Common myeloid progenitor, CD34-positive (primary cell): ENCODE data around the gene CCL22.
A peak's percentile ranks its signal among the peaks of the same experiment; 100 is the strongest.
"Not testable (repeated sequence)": the region's sequence is repeated elsewhere in the genome, so short reads cannot be mapped to it uniquely, and the experiment has no call there.

Source experiments
- CTCF ChIA-PET: fragments of 350-600 bp; sonication (Branson Sonifier 250); formaldehyde crosslinking; loops from one replicate; lab custom pipeline; 2021; ENCODE audit warnings: antibody characterized with exemption; lab: Charles Lee
- POLR2A ChIA-PET: fragments of 350-600 bp; sonication (Branson Sonifier 250); formaldehyde crosslinking; loops from one replicate; lab custom pipeline; 2021; ENCODE audit warnings: antibody characterized with exemption; lab: Charles Lee
- DNase-seq, 3 donors: peaks; one replicate each; pipeline versions ENCODE4 v3.0.0 to v3.0.0-alpha.2; 2013
- H3K27ac ChIP-seq, 2 experiments: 1 replicate in 1 of 2; 2 replicates in 1 of 2; pipeline ENCODE4 v1.7.0; 2013; ENCODE audit warnings: inconsistent platforms in 2 of 2, low read length in 2 of 2, mild to moderate bottlenecking in 2 of 2, low read depth in 1 of 2, moderate library complexity in 1 of 2; ENCODE audit not compliant: severe bottlenecking in 2 of 2, insufficient read depth in 1 of 2, poor library complexity in 1 of 2
- H3K27me3 ChIP-seq, 5 experiments: replicated peaks in 2 of 5; 1 replicate in 3 of 5; 2 replicates in 2 of 5; pipeline versions ENCODE4 v1.6.1 to v1.7.0; 2013; ENCODE audit warnings: low read length in 4 of 5, mild to moderate bottlenecking in 2 of 5, moderate library complexity in 2 of 5, inconsistent platforms in 1 of 5; ENCODE audit not compliant: insufficient read depth in 5 of 5, control insufficient read depth in 4 of 5
- H3K36me3 ChIP-seq, 4 experiments: 1 replicate in 2 of 4; 2 replicates in 2 of 4; pipeline versions ENCODE4 v1.6.1 to v1.7.0; 2013; ENCODE audit warnings: low read length in 3 of 4, control low read depth in 1 of 4, mild to moderate bottlenecking in 1 of 4; ENCODE audit not compliant: control insufficient read depth in 4 of 4, insufficient read depth in 4 of 4
- H3K4me1 ChIP-seq, 4 experiments: 1 replicate in 3 of 4; 2 replicates in 1 of 4; pipeline versions ENCODE4 v1.6.1 to v1.7.1; 2013; ENCODE audit warnings: low read length in 3 of 4, mild to moderate bottlenecking in 3 of 4, control low read depth in 1 of 4, inconsistent platforms in 1 of 4, moderate library complexity in 1 of 4; ENCODE audit not compliant: control insufficient read depth in 4 of 4, insufficient read depth in 4 of 4; ENCODE audit errors: control extremely low read depth in 1 of 4
- H3K4me3 ChIP-seq, 7 experiments: 1 replicate in 4 of 7; 2 replicates in 3 of 7; pipeline versions ENCODE4 v1.5.1 to v1.7.0; 2013; ENCODE audit warnings: mild to moderate bottlenecking in 7 of 7, low read length in 6 of 7, moderate library complexity in 6 of 7, inconsistent platforms in 2 of 7, low read depth in 2 of 7, control low read depth in 1 of 7; ENCODE audit not compliant: insufficient read depth in 4 of 7, control insufficient read depth in 1 of 7; ENCODE audit errors: extremely low read depth in 1 of 7
- H3K9me3 ChIP-seq, 5 experiments: 1 replicate in 4 of 5; 2 replicates in 1 of 5; pipeline versions ENCODE4 v1.6.1 to v1.7.1; 2013; ENCODE audit warnings: low read length in 4 of 5, mild to moderate bottlenecking in 2 of 5, inconsistent platforms in 1 of 5, low read depth in 1 of 5, moderate library complexity in 1 of 5; ENCODE audit not compliant: control insufficient read depth in 4 of 5, insufficient read depth in 2 of 5; ENCODE audit errors: control extremely low read depth in 1 of 5
- WGBS: methylation state at CpG from one replicate; pipeline ENCODE4 v1.1.5; 2013; ENCODE audit not compliant: insufficient coverage; 5-methylcytosine and 5-hydroxymethylcytosine counted together

The CCL22 gene

DNA sequence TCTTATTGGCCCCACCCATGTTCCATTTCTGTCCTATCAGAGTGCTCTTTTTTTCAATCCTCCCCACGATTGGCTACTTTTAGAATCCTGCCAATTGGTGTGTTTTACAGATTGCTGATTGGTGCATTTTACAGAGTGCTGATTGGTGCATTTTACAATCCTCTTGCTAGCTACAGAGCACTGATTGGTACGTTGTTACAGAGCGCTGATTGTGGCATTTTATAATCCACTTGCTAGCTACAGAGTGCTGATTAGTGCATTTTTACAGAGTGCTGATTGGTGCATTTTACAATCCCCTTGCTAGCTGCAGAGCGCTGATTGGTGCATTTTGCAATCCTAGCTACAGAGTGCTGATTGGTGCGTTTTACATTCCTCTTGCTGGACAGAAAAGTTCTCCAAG is 36.4 kb downstream of the CCL22 start:
- Histone ChIP-seq H3K4me3 (no peak overlapping the region), H3K4me1 (no peaks in the 10 kb centered on the region), H3K9me3 (peaks cover 0 to 2% (median 0%) of the 10 kb centered on the region in 5 experiments), H3K27ac (no peak overlapping the region), H3K36me3 (no peaks in the 10 kb centered on the region), H3K27me3 (no peaks in the 10 kb centered on the region)
- ChIA-PET CTCF (interaction anchor here (1.1 to 1.7 kb wide), 3 partner anchors 10 to 27 kb away, joined by 3 to 6 read pairs (median 4); partner anchors contain the start of gene CCL17), POLR2A (no interaction called here)
- no peak for DNase-seq
- 96% methylated on average over 4 of the region's 5 CpGs for WGBS

DNA sequence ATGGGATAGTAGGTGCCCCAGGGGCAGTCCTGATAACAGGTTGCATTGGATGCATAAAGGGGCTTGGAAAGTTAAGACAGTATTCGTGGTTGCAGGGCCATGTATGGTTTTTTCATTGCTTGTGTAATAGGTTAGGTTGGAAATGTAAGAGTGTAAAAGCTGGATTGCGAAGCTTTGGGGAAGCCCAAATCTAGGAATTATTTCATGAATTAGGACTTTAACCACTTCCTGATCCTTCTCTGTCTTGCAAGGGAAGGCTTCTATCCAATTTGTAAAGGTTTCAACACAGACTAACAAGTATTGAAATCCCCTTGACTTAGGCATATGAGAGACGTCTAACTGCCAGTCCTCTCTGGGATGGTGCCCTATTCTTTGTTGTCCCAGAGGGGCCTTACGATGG is 38.2 kb downstream of the CCL22 start:
- Histone ChIP-seq H3K4me1 (no peaks in the 10 kb centered on the region), H3K27ac (no peak overlapping the region), H3K4me3 (no peak overlapping the region), H3K9me3 (peaks cover 0 to 2% (median 0%) of the 10 kb centered on the region in 5 experiments), H3K27me3 (peaks cover 0 to 2% (median 0%) of the 10 kb centered on the region in 5 experiments), H3K36me3 (no peaks in the 10 kb centered on the region)
- ChIA-PET CTCF (no interaction called here), POLR2A (no interaction called here)
- DNase-seq, result no peak
- 100% methylated on average over 3 of the region's 4 CpGs for WGBS

DNA sequence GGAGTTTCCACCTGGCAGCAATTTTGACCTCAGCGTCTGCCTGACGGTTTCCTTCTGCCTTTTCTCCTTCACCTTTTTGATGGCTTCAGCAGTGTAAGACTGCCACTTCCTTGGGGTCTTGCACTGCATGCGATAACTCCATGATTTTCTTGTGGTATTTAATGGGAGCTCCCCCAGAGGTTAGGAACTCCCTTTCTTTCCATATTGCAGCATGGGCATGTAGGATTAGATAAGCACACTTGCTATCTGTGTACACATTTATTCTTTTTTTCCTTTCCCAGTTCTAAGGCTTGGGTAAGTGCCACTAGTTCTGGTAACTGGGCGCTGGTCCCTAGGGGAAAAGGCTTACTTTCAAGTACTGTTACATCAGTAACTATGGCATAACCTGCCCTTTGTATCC is 38.9 kb downstream of the CCL22 start:
- H3K36me3 ChIP-seq, CTCF ChIA-PET, H3K4me3 ChIP-seq, H3K27ac ChIP-seq, POLR2A ChIA-PET, H3K9me3 ChIP-seq, H3K4me1 ChIP-seq, H3K27me3 ChIP-seq, DNase-seq: not testable (repeated sequence)
- WGBS, result 89% methylated on average over 4 of the region's 4 CpGs

DNA sequence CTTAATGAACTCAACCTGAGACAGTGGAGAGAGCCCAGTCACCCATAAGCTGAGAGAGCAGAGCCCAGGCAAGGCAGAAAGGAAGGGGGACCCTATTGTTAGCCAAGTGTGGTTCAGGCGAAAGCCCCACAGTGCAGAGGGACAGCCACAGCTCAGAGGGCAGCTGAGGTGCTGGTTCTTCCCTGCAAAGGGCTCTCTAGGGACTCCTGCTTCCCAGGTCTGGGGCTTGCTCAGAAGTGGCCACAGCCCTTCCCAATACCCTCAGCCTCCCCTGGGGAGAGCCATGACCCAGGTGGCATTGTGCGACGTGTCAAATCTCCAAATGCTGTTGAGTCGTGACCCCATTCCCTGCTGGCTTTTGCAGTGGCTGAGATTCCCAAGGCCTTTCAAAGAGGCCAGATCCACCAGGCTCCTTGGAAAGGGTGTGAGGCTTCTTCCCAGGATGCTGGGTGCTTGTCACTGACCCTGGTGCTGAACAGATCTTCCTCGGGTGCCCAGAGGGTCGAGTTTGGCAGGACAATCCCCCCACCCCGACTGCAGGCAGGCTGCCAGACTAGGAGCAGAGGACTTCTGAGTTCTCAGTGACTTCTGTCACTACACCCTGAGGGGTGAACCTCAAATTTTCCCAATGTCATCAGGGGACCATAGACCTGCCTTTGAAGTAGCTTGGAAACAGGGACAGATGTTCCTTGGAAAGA is 43.5 kb downstream of the CCL22 start:
- WGBS, result 88% methylated on average over 7 of the region's 7 CpGs
- Histone ChIP-seq H3K4me3 (no peak overlapping the region), H3K4me1 (peaks cover 0 to 5% (median 2%) of the 10 kb centered on the region in 4 experiments), H3K27ac (no peak overlapping the region), H3K36me3 (no peaks in the 10 kb centered on the region), H3K9me3 (no peaks in the 10 kb centered on the region), H3K27me3 (peaks cover 0 to 4% (median 2%) of the 10 kb centered on the region in 5 experiments)
- CTCF ChIA-PET, result no interaction called here
- POLR2A ChIA-PET, result interaction anchor here (0.6 kb wide), 1 partner anchor 216 kb away, joined by 5 read pairs; the partner anchor contains the start of genes PSME3IP1 and RSPRY1
- no peak for DNase-seq

DNA sequence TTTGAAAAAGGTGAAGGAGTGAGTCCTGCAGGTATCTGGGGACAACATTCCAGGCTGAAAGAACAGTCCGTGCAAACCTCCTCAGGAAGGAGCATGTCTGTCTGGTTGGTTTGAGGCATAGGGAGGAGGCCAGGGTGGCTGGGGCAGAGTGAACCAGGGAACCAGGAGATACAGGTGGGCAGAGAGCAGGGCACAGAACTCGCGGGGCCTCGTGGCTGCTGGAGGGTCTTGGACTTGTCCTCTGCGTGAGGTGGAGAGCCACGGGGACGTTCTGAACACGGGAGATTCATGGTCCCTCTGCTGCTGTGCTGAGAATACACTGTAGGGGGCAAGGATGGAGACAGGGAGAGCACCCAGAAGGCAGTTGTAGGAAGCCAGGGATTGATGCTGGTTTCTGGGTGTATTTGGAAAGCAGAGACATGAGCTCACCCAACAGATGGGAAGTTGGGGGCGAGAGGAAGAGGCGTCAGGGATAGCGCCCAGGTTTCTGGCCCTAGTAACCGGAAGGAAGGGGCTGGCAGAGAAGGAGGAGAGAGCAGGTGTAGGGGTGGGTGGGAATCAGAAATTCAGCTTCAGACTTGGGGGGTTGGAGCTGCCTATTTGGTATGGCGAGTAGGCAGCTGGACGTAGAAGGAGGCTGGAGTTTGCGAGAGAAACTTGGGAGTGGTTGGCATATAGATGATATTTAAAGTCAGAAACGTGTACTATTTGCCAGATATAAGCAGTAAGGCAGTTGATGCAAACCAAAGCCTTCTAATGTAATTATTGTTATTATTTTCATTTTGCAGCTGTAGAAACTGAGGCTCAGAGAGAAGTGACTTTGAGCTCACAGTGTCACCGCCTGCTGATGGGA is 45.6 kb downstream of the CCL22 start, which contains the start of gene CCL17:
TSS of gene CCL17 (plus strand) at position 803 of the 853 bp plus-strand sequence. CDS start 9,166 bp downstream, outside the sequence.
- no peaks in the 10 kb centered on the region for H3K9me3 ChIP-seq
- WGBS, result 86% methylated on average over 17 of the region's 17 CpGs
- POLR2A ChIA-PET, result no interaction called here

DNA sequence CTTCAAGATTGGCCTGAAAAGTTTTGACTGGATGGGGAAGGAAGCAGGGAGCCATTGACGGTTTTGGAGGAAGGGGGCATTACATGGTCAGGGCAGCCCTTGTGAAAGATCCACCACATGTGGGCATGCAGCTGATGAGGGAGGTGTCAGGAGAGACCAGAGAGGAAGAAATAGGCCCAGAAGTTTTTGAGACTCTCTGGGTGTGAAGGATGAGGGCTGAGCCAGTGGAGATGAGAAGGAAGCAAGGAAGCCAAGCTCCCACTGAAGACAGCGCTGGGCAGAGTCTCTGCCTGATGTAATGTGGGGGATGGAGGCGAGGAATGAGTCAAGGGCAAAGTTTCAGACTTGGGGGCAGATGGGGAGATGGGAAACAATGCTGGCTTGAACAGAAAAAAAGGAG is 46.5 kb downstream of the CCL22 start:
- ChIA-PET CTCF (interaction anchor here (1.2 to 3.8 kb wide), 2 partner anchors 11 to 13 kb away, joined by 6 to 19 read pairs; no protein-coding TSS in a partner anchor), POLR2A (no interaction called here)
- peaks cover 0 to 9% (median 3%) of the 10 kb centered on the region in 4 experiments for H3K4me1 ChIP-seq
- H3K36me3 ChIP-seq, result no peaks in the 10 kb centered on the region
- no peak overlapping the region for H3K4me3 ChIP-seq
- no peaks in the 10 kb centered on the region for H3K9me3 ChIP-seq
- peaks cover 0 to 4% (median 2%) of the 10 kb centered on the region in 5 experiments for H3K27me3 ChIP-seq
- 96% methylated on average over 3 of the region's 3 CpGs for WGBS
- no peak for DNase-seq
- H3K27ac ChIP-seq, result no peak overlapping the region

More for the DNA sequence above, 45.6 kb downstream of the CCL22 start, which contains the start of gene CCL17:
- CTCF ChIA-PET, result interaction anchor here (1.0 to 3.8 kb wide), 3 partner anchors 9 to 14 kb away, joined by 4 to 19 read pairs (median 6); no protein-coding TSS in a partner anchor
- H3K36me3 ChIP-seq, result no peaks in the 10 kb centered on the region
- DNase-seq, result peak in 1 of 3 donors; percentile 21
- H3K4me1 ChIP-seq, result peaks cover 0 to 8% (median 3%) of the 10 kb centered on the region in 4 experiments
- H3K4me3 ChIP-seq, result no peak within 1 kb of the TSS
- peaks cover 0 to 4% (median 2%) of the 10 kb centered on the region in 5 experiments for H3K27me3 ChIP-seq
- H3K27ac ChIP-seq, result no peak within 1 kb of the TSS
